CD4-positive, alpha-beta memory T cell (primary cell): ENCODE data around the gene CASP10. TPM values are rescaled to one million over a fixed set of nuclear protein-coding genes. Genes with fewer than 3 reads are reported as not detected.

ENCODE experiments used
- CTCF ChIA-PET: fragments of 350-600 bp; sonication (Branson Sonifier 250); formaldehyde crosslinking; loops from one replicate; lab custom pipeline; 2021; ENCODE audit warnings: inconsistent platforms; ENCODE audit not compliant: partially characterized antibody; lab: Charles Lee
- POLR2A ChIA-PET: fragments of 350-600 bp; sonication (Branson Sonifier 250); formaldehyde crosslinking; loops from one replicate; lab custom pipeline; 2021; ENCODE audit not compliant: partially characterized antibody; lab: Charles Lee
- DNase-seq, 5 donors: peaks; one replicate each; pipeline versions ENCODE4 v3.0.0 to v3.0.0-alpha.2; 2020 to 2022; ENCODE audit warnings: mixed read lengths in 1 of 5
- H3K27ac ChIP-seq: one replicate; pipeline ENCODE4 v1.7.0; 2013; ENCODE audit warnings: low read depth, low read length
- H3K27me3 ChIP-seq: 2 replicates; pipeline ENCODE4 v1.7.0; 2013; ENCODE audit warnings: mild to moderate bottlenecking, low read length, moderate library complexity; ENCODE audit not compliant: insufficient read depth
- H3K36me3 ChIP-seq: 2 replicates; pipeline ENCODE4 v1.7.0; 2013; ENCODE audit warnings: mild to moderate bottlenecking, low read length, moderate library complexity; ENCODE audit not compliant: insufficient read depth
- H3K4me1 ChIP-seq: 2 replicates; pipeline ENCODE4 v1.7.0; 2013; ENCODE audit warnings: mild to moderate bottlenecking, low read length, moderate library complexity; ENCODE audit not compliant: insufficient read depth
- H3K4me3 ChIP-seq, 2 donors: one replicate each; pipeline ENCODE4 v1.7.0; 2013; ENCODE audit warnings: low read length in 2 of 2, mild to moderate bottlenecking in 1 of 2
- H3K9me3 ChIP-seq, 2 donors: one replicate each; pipeline ENCODE4 v1.7.0; 2013; ENCODE audit warnings: low read length in 2 of 2, control low read depth in 1 of 2; ENCODE audit not compliant: control insufficient read depth in 1 of 2
- H3K27ac Mint-ChIP-seq, 7 donors: one replicate each; pipeline ENCODE4 v1.8.0; 2020 to 2021; ENCODE audit warnings: mixed read lengths in 7 of 7, mild to moderate bottlenecking in 6 of 7, inconsistent platforms in 3 of 7, moderate library complexity in 3 of 7
- H3K27me3 Mint-ChIP-seq, 2 donors: one replicate each; pipeline ENCODE4 v1.8.0; 2020 to 2021; ENCODE audit warnings: mixed read lengths in 2 of 2
- H3K36me3 Mint-ChIP-seq, 2 donors: one replicate each; pipeline ENCODE4 v1.8.0; 2020 to 2021; ENCODE audit warnings: mixed read lengths in 2 of 2, inconsistent platforms in 1 of 2, mild to moderate bottlenecking in 1 of 2
- H3K4me1 Mint-ChIP-seq, 4 donors: one replicate each; pipeline ENCODE4 v1.8.0; 2020 to 2021; ENCODE audit warnings: mixed read lengths in 4 of 4, mild to moderate bottlenecking in 1 of 4
- H3K4me3 Mint-ChIP-seq, 8 donors: one replicate each; pipeline ENCODE4 v1.8.0; 2020 to 2021; ENCODE audit warnings: mixed read lengths in 8 of 8, mild to moderate bottlenecking in 7 of 8, moderate library complexity in 6 of 8, inconsistent platforms in 3 of 8
- H3K9me3 Mint-ChIP-seq, 8 donors: one replicate each; pipeline ENCODE4 v1.8.0; 2020 to 2021; ENCODE audit warnings: mixed read lengths in 8 of 8, mild to moderate bottlenecking in 5 of 8, inconsistent platforms in 3 of 8, moderate library complexity in 1 of 8
- intact Hi-C: fragments of 100-400 bp; cut with micrococcal nuclease; formaldehyde crosslinking; loops from one replicate; pipeline ENCODE4 v1.15.1; 2023
- polyA plus RNA-seq, 2 donors: library from polyadenylated mRNA; unstranded; fragments of 300-500 nt; fragmentation: Illumina TruSeq; gene quantifications; one replicate each; pipeline ENCODE4 v1.2.3, GENCODE V29; 2021
- total RNA-seq, 2 experiments: library from RNA; stranded (reverse); gene quantifications; one replicate each; pipeline ENCODE4 v1.2.3, GENCODE V29; 2021

CASP10 gene
- total and polyA plus RNA-seq, 4 experiments from 2014 or later: 15.3 to 36.6 (median 23.0) TPM

DNA sequence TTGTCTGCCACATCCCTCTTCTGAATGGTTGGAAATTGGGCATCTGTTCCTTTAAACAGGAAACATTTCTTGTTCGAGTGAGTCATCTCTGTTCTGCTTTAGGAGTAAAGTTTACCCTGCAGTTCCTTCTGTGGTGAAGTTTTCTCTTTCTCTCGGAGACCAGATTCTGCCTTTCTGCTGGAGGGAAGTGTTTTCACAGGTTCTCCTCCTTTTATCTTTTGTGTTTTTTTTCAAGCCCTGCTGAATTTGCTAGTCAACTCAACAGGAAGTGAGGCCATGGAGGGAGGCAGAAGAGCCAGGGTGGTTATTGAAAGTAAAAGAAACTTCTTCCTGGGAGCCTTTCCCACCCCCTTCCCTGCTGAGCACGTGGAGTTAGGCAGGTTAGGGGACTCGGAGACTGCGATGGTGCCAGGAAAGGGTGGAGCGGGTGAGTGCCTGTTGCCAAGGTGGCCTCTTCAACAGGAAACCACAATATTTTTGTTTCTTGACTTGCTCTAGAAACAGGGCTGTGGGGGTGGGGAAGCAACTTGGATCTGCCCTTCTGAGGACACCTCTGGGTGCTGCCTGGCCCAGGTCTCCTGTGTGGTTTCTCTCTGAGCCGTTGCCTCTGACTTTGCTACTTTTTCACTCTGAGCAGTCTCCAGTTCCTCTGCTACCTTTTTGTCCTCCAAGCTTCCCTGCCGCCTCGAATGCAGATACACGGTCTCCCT is 75.2 kb downstream of the CASP10 start:
- H3K27ac Mint-ChIP-seq: peak overlapping the region; percentile 95 to 100 (median 99)
- ChIA-PET POLR2A (interaction anchor here (0.6 to 14.9 kb wide), 20 partner anchors 9 to 1007 kb away, joined by 3 to 249 read pairs (median 5); partner anchors contain the start of genes CASP10, CFLAR, CLK1 and NOP58), CTCF (interaction anchor here (1.0 to 8.7 kb wide), 4 partner anchors 21 to 106 kb away, joined by 3 to 72 read pairs (median 44); no protein-coding TSS in a partner anchor)
- peaks cover 40 to 81% (median 61%) of the 10 kb centered on the region in 4 donors for H3K4me1 Mint-ChIP-seq
- H3K9me3 Mint-ChIP-seq: peaks cover 0 to 2% (median 0%) of the 10 kb centered on the region in 8 donors
- H3K27me3 Mint-ChIP-seq: no peaks in the 10 kb centered on the region
- no peaks in the 10 kb centered on the region for H3K27me3 ChIP-seq
- peaks cover 18 to 21% of the 10 kb centered on the region in 2 donors for H3K36me3 Mint-ChIP-seq
- H3K4me3 Mint-ChIP-seq: peak overlapping the region; percentile 89 to 93 (median 92)
- no peaks in the 10 kb centered on the region for H3K9me3 ChIP-seq
- intact Hi-C loops: loop anchor here (1.0 to 5.0 kb wide), 7 partner anchors 22 to 774 kb away; partner anchors contain the start of genes CASP10, FZD7, STRADB and TRAK2
- H3K27ac ChIP-seq: peak overlapping the region; percentile 86
- DNase-seq: peak; percentile 95 to 99 (median 98)
- no peaks in the 10 kb centered on the region for H3K36me3 ChIP-seq
- peaks cover 79% of the 10 kb centered on the region for H3K4me1 ChIP-seq
- H3K4me3 ChIP-seq: peak overlapping the region; percentile 57 to 58

DNA sequence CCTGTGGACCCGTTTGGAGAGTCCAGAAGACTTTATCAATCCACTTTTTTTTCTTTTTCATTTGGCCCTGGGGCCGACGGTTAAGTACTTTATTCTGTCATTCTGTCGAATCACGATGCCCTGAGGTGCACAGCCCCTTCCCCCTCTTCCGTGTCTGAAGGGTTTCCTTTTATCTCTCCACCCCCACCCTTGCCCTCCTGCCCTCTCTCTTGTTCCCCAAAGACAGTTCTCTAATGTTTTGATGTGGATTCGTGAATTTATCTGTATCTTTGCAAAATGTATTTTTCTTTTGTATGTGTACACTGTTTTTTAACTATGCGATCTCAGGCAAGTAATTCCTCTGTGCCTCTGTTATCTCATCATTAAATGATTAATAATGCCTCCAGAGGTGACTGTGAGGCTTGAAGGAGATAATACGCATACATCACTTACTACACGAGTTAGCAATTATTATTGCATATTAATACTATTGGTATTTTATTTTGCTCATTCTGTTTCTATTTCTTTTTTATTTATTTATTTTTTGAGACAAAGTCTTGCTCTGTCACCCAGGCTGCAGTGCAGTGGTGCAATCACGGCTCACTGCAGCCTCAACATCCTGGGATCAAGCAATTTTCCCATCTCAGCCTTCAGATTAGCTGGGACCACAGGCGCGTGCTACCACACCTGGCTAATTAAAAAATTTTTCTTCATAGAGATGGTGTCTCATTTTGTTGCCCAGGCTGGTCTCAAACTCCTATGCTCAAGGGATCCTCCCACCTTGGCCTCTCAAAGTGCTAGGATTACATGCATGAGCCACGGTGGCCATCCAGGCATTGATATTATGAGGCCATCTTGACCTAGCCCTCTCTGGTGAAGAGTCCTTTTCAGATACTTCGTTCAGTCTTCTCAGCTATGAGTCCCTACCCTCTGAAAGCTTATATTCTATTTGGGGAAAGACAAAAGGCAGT is 76.0 kb downstream of the CASP10 start:
- H3K27ac ChIP-seq: peak overlapping the region; percentile 86
- Mint-ChIP-seq H3K36me3 (peaks cover 18 to 23% of the 10 kb centered on the region in 2 donors), H3K27me3 (no peaks in the 10 kb centered on the region), H3K27ac (peak overlapping the region; percentile 95 to 100 (median 99)), H3K4me3 (peak overlapping the region; percentile 89 to 93 (median 92)), H3K4me1 (peaks cover 44 to 85% (median 63%) of the 10 kb centered on the region in 4 donors), H3K9me3 (peaks cover 0 to 2% (median 0%) of the 10 kb centered on the region in 8 donors)
- H3K4me3 ChIP-seq: peak overlapping the region; percentile 57 to 58
- no peak for DNase-seq
- no peaks in the 10 kb centered on the region for H3K27me3 ChIP-seq
- no peaks in the 10 kb centered on the region for H3K9me3 ChIP-seq
- H3K36me3 ChIP-seq: no peaks in the 10 kb centered on the region
- H3K4me1 ChIP-seq: peaks cover 79% of the 10 kb centered on the region
- intact Hi-C loops: loop anchor here (1.0 to 5.0 kb wide), 7 partner anchors 23 to 773 kb away; partner anchors contain the start of genes CASP10, FZD7, STRADB and TRAK2
- POLR2A ChIA-PET: interaction anchor here (0.7 to 14.9 kb wide), 27 partner anchors 6 to 522 kb away, joined by 3 to 249 read pairs (median 5); partner anchors contain the start of genes ALS2, CASP10, CFLAR and CLK1
- CTCF ChIA-PET: interaction anchor here (0.9 to 9.0 kb wide), 10 partner anchors 9 to 105 kb away, joined by 3 to 108 read pairs (median 5); partner anchors contain the start of gene CASP10

DNA sequence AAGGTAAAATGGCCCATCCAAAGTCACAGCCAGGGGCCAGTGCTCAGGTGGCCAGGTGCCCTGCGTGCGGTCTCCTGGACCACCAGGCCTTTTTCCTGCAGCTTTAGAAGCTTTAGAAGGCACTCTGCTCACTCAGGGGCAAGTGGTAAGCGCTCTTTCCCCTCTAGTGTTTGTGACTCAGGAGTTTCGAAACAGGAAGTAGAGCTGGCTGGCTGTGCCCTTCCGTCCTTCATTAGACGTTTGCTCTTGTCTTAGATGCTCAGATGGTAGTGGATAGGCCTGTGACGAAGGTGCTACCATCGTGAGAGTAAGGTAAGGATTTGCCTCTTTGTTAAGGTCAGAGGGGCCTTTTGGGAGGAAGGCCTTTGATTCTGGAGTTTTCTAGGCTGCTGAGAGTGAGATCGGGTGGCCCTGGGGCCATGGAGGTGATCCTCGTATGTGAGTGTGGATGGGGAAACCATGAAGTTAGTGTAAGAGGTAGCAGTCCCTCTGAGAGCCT is 77.4 kb downstream of the CASP10 start, which contains the start of gene CASP8:
Gene CASP8 (plus strand): TSS at position 235 of the 499 bp plus-strand sequence. CDS start 5,951 bp downstream, outside the sequence.
- CTCF ChIA-PET: interaction anchor here (0.9 to 9.0 kb wide), 12 partner anchors 9 to 120 kb away, joined by 3 to 108 read pairs (median 5); partner anchors contain the start of gene CASP10
- H3K4me1 ChIP-seq: peaks cover 79% of the 10 kb centered on the region
- intact Hi-C loops: loop anchor here (1.0 to 2.0 kb wide), 4 partner anchors 8 to 520 kb away; partner anchors contain the start of gene ALS2
- H3K27me3 ChIP-seq: no peaks in the 10 kb centered on the region
- Mint-ChIP-seq H3K27me3 (no peaks in the 10 kb centered on the region), H3K27ac (peak within 1 kb of the TSS; percentile 95 to 100 (median 100)), H3K4me1 (peaks cover 44 to 85% (median 63%) of the 10 kb centered on the region in 4 donors), H3K9me3 (peaks cover 0 to 2% (median 0%) of the 10 kb centered on the region in 8 donors), H3K4me3 (peak within 1 kb of the TSS; percentile 95 to 100 (median 98)), H3K36me3 (peaks cover 12 to 29% of the 10 kb centered on the region in 2 donors)
- H3K27ac ChIP-seq: peak within 1 kb of the TSS; percentile 86
- no peaks in the 10 kb centered on the region for H3K36me3 ChIP-seq
- DNase-seq: peak; percentile 78 to 89 (median 81)
- H3K9me3 ChIP-seq: no peaks in the 10 kb centered on the region
- POLR2A ChIA-PET: interaction anchor here (0.6 to 14.9 kb wide), 27 partner anchors 8 to 521 kb away, joined by 3 to 249 read pairs (median 9); partner anchors contain the start of genes ALS2, CASP10, CFLAR and CLK1
- H3K4me3 ChIP-seq: peak within 1 kb of the TSS; percentile 95 to 97

DNA sequence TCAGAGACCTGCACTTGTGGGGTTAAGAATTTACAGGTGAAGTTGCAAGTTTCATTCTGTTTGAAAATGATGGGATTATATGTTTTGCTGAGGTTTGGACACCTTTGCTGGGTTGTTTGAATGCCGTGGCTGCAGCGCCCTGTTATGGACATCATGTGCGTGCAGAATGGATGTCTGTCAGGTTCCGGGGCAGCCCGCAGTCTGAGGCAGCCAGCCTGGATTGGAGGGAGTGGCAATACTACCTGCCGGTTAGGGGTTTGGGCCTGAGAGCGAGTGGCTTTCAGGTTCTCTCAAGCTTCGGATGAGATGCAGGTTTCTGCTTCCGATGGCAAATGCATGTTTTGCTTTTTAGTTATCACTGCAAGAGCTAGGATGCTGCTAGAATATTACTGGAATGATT is 78.5 kb downstream of the CASP10 start:
- Mint-ChIP-seq H3K4me3 (peak overlapping the region; percentile 95 to 100 (median 98)), H3K4me1 (peaks cover 48 to 86% (median 65%) of the 10 kb centered on the region in 4 donors), H3K36me3 (peaks cover 18 to 40% of the 10 kb centered on the region in 2 donors), H3K27me3 (no peaks in the 10 kb centered on the region), H3K27ac (peak overlapping the region; percentile 95 to 100 (median 99)), H3K9me3 (peaks cover 0 to 2% (median 0%) of the 10 kb centered on the region in 8 donors)
- peaks cover 79% of the 10 kb centered on the region for H3K4me1 ChIP-seq
- ChIA-PET CTCF (interaction anchor here (0.6 to 9.0 kb wide), 7 partner anchors 12 to 193 kb away, joined by 3 to 108 read pairs (median 5); no protein-coding TSS in a partner anchor), POLR2A (interaction anchor here (0.6 to 14.9 kb wide), 20 partner anchors 9 to 520 kb away, joined by 3 to 249 read pairs (median 16); partner anchors contain the start of genes ALS2, CASP10, CFLAR and CLK1)
- intact Hi-C loops: loop anchor here (2.0 kb wide), 1 partner anchor 17 kb away; no protein-coding TSS in a partner anchor
- peak overlapping the region; percentile 47 to 95 for H3K4me3 ChIP-seq
- no peaks in the 10 kb centered on the region for H3K9me3 ChIP-seq
- DNase-seq: peak; percentile 59 to 82 (median 64)
- peaks cover 4% of the 10 kb centered on the region for H3K36me3 ChIP-seq
- H3K27ac ChIP-seq: peak overlapping the region; percentile 86
- no peaks in the 10 kb centered on the region for H3K27me3 ChIP-seq

DNA sequence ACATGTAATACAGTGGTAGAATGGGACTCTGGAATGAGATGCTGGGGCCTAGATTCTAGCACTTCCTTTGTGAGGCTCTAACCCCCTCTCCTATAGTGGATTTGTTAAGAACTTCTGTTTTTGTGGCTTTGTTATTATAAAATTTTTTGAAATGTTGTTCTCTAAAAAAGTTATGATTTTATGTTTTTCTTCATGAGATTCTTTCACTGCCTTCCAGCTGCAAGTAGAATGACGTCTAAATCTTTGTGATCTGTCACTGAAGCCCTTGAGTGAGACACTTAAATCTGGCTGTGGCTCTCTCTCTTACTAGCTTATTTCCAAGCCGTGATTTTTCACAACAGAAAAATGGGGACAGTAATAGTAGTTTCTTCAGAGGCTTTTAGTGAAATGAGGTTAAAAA is 79.0 kb downstream of the CASP10 start:
- H3K27me3 ChIP-seq: no peaks in the 10 kb centered on the region
- H3K4me1 ChIP-seq: peaks cover 79% of the 10 kb centered on the region
- H3K9me3 ChIP-seq: no peaks in the 10 kb centered on the region
- DNase-seq: peak in 3 of 5 donors; percentile 23 to 48 (median 31)
- intact Hi-C loops: loop anchor here (2.0 kb wide), 1 partner anchor 17 kb away; no protein-coding TSS in a partner anchor
- CTCF ChIA-PET: interaction anchor here (0.6 to 9.0 kb wide), 8 partner anchors 12 to 193 kb away, joined by 3 to 108 read pairs (median 4); no protein-coding TSS in a partner anchor
- H3K27me3 Mint-ChIP-seq: no peaks in the 10 kb centered on the region
- H3K27ac Mint-ChIP-seq: peak overlapping the region; percentile 95 to 100 (median 99)
- peak overlapping the region; percentile 86 for H3K27ac ChIP-seq
- POLR2A ChIA-PET: interaction anchor here (0.6 to 14.9 kb wide), 15 partner anchors 8 to 519 kb away, joined by 3 to 249 read pairs (median 24); partner anchors contain the start of genes ALS2, CFLAR, CLK1 and NIF3L1
- H3K4me3 Mint-ChIP-seq: peak overlapping the region; percentile 95 to 100 (median 98)
- peaks cover 6% of the 10 kb centered on the region for H3K36me3 ChIP-seq
- peaks cover 0 to 2% (median 0%) of the 10 kb centered on the region in 8 donors for H3K9me3 Mint-ChIP-seq
- peaks cover 49 to 86% (median 65%) of the 10 kb centered on the region in 4 donors for H3K4me1 Mint-ChIP-seq
- H3K4me3 ChIP-seq: peak overlapping the region; percentile 47 to 95
- H3K36me3 Mint-ChIP-seq: peaks cover 21 to 44% of the 10 kb centered on the region in 2 donors
